Uterus (tissue), 4 donors: ENCODE results near the gene CYB561. TPM values are rescaled to one million over a fixed set of nuclear protein-coding genes. Genes with fewer than 3 reads are reported as not detected.
A peak's percentile ranks its signal among the peaks of the same experiment; 100 is the strongest.

ENCODE experiments used
- DNase-seq, 2 donors: peaks; one replicate each; pipeline ENCODE4 v3.0.0-alpha.2; 2019 to 2020
- H3K27ac ChIP-seq, 2 donors: fragments of 200-600 bp; sonication (generic); 1 replicate in 1 of 2; 2 replicates in 1 of 2; pipeline ENCODE4 v1.5.1; 2016 to 2018
- H3K27me3 ChIP-seq, 2 donors: fragments of 200-600 bp; sonication (generic); one replicate each; pipeline ENCODE4 v1.5.1; 2018 to 2019; ENCODE audit warnings: control low read depth in 1 of 2
- H3K36me3 ChIP-seq, 2 donors: fragments of 200-600 bp; sonication (generic); one replicate each; pipeline ENCODE4 v1.5.1; 2019; ENCODE audit warnings: control low read depth in 1 of 2
- H3K4me1 ChIP-seq, 2 donors: fragments of 200-600 bp; sonication (generic); one replicate each; pipeline ENCODE4 v1.5.1; 2018 to 2019; ENCODE audit warnings: control low read depth in 1 of 2
- H3K4me3 ChIP-seq, 2 donors: fragments of 200-600 bp; sonication (generic); 1 replicate in 1 of 2; 2 replicates in 1 of 2; pipeline ENCODE4 v1.5.1; 2018 to 2019; ENCODE audit warnings: mild to moderate bottlenecking in 1 of 2
- H3K9me3 ChIP-seq, 2 donors: fragments of 200-600 bp; sonication (generic); one replicate each; pipeline ENCODE4 v1.5.1; 2019; ENCODE audit warnings: control low read depth in 1 of 2
- POLR2A ChIP-seq, 2 donors: fragments of 450-650 bp; IDR thresholded peaks; one replicate each; pipeline ENCODE4 v1.6.1; 2016; ENCODE audit warnings: antibody characterized with exemption in 2 of 2, mild to moderate bottlenecking in 1 of 2, moderate library complexity in 1 of 2
- intact Hi-C: fragments of 100-400 bp; cut with DNase I; formaldehyde crosslinking; loops from one replicate; pipeline ENCODE4 v1.15.1; 2023; ENCODE audit warnings: low total_unique reads
- total RNA-seq, 4 donors: library from RNA; depleted of rRNA in 3 of 4; stranded (reverse); fragments of >200 nt in 3 of 4; gene quantifications; one replicate each; pipeline versions ENCODE4 v1.1.0 to v1.2.4, GENCODE V29; 2014 to 2023
- TF ChIP-seq, protein P1 (sequence below), 4 experiments: fragments of 200-600 bp in 2 of 4; fragments of 450-650 bp in 2 of 4; sonication (generic) in 2 of 4; IDR thresholded peaks; one replicate each; pipeline ENCODE4 v1.5.1; 2016 to 2019; ENCODE audit warnings: antibody characterized with exemption in 4 of 4, mild to moderate bottlenecking in 2 of 4, moderate library complexity in 1 of 4
- donor health status: DM: yes; HTN: yes; CAD: no.

The CYB561 gene
- total RNA-seq, 4 donors from 2014 or later = 15.0 to 19.5 (median 16.5) TPM

GRCh38 chr17:63441654-63442053 is 4.5 kb downstream of the CYB561 start:
- Histone ChIP-seq H3K27ac (no peak overlapping the region), H3K36me3 (no peaks in the 10 kb centered on the region), H3K27me3 (no peaks in the 10 kb centered on the region), H3K4me1 (no peaks in the 10 kb centered on the region), H3K4me3 (no peak overlapping the region), H3K9me3 (no peaks in the 10 kb centered on the region)
- TF ChIP-seq POLR2A (IDR thresholded peaks at IDR 0.05) = no peak
- TF ChIP-seq, protein P1, sequence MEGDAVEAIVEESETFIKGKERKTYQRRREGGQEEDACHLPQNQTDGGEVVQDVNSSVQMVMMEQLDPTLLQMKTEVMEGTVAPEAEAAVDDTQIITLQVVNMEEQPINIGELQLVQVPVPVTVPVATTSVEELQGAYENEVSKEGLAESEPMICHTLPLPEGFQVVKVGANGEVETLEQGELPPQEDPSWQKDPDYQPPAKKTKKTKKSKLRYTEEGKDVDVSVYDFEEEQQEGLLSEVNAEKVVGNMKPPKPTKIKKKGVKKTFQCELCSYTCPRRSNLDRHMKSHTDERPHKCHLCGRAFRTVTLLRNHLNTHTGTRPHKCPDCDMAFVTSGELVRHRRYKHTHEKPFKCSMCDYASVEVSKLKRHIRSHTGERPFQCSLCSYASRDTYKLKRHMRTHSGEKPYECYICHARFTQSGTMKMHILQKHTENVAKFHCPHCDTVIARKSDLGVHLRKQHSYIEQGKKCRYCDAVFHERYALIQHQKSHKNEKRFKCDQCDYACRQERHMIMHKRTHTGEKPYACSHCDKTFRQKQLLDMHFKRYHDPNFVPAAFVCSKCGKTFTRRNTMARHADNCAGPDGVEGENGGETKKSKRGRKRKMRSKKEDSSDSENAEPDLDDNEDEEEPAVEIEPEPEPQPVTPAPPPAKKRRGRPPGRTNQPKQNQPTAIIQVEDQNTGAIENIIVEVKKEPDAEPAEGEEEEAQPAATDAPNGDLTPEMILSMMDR (IDR thresholded peaks at IDR 0.05) = no peak
- no peak for DNase-seq
- intact Hi-C loops = no loop called here

GRCh38 chr17:63440770-63441335 is 5.3 kb downstream of the CYB561 start:
- peak overlapping the region in 1 of 2 donors; percentile 51 for H3K27ac ChIP-seq

GRCh38 chr17:63440127-63440769 is 5.9 kb downstream of the CYB561 start:
- Histone ChIP-seq H3K27ac (peak overlapping the region in 1 of 2 donors; percentile 51), H3K4me1 (no peaks in the 10 kb centered on the region)

More at GRCh38 chr17:63440770-63441335, 5.3 kb downstream of the CYB561 start:
- no peak for TF ChIP-seq POLR2A (IDR thresholded peaks at IDR 0.05)
- TF ChIP-seq, protein P1 (IDR thresholded peaks at IDR 0.05) = no peak
- Histone ChIP-seq H3K4me3 (no peak overlapping the region), H3K4me1 (no peaks in the 10 kb centered on the region), H3K36me3 (no peaks in the 10 kb centered on the region), H3K27me3 (no peaks in the 10 kb centered on the region), H3K9me3 (no peaks in the 10 kb centered on the region)
- intact Hi-C loops = no loop called here
- DNase-seq = no peak

DNA sequence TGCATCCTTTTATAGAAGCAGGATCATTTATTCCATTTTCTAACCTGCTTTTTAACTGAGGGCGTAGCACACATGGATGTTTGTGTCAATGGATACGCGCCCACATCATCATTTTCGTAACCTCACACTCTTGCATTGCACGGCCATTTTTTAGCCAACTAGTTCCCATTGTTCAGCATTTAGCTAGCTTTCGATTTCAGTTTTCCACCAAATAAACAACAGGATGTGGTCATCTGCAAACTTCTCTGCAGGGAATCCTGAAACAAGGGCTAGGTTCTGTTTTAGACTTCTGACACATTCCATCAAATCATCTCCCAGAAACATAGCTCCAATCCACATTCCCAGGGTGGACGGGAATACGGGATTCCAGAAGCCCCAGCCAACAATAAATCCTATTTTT is 6.4 kb downstream of the CYB561 start:
- intact Hi-C loops = no loop called here
- Histone ChIP-seq H3K36me3 (no peaks in the 10 kb centered on the region), H3K27me3 (no peaks in the 10 kb centered on the region), H3K4me3 (no peak overlapping the region), H3K27ac (peak overlapping the region in 1 of 2 donors; percentile 51), H3K9me3 (no peaks in the 10 kb centered on the region), H3K4me1 (no peaks in the 10 kb centered on the region)
- DNase-seq = no peak
- TF ChIP-seq, protein P1 (IDR thresholded peaks at IDR 0.05) = no peak
- no peak for TF ChIP-seq POLR2A (IDR thresholded peaks at IDR 0.05)

More at GRCh38 chr17:63440127-63440769, 5.9 kb downstream of the CYB561 start:
- TF ChIP-seq, protein P1 (IDR thresholded peaks at IDR 0.05) = no peak
- H3K36me3 ChIP-seq = no peaks in the 10 kb centered on the region
- H3K4me3 ChIP-seq = no peak overlapping the region
- no peaks in the 10 kb centered on the region for H3K27me3 ChIP-seq
- no peak for DNase-seq
- H3K9me3 ChIP-seq = no peaks in the 10 kb centered on the region
- intact Hi-C loops = no loop called here
